IPS DF 19.7 (cell line): ENCODE measurements around the gene FHL1.

Experiments used
- DNase-seq: peaks from one replicate; pipeline ENCODE4 v3.0.0-alpha.2; 2013; ENCODE audit warnings: low read depth, low spot score

Gene FHL1

DNA sequence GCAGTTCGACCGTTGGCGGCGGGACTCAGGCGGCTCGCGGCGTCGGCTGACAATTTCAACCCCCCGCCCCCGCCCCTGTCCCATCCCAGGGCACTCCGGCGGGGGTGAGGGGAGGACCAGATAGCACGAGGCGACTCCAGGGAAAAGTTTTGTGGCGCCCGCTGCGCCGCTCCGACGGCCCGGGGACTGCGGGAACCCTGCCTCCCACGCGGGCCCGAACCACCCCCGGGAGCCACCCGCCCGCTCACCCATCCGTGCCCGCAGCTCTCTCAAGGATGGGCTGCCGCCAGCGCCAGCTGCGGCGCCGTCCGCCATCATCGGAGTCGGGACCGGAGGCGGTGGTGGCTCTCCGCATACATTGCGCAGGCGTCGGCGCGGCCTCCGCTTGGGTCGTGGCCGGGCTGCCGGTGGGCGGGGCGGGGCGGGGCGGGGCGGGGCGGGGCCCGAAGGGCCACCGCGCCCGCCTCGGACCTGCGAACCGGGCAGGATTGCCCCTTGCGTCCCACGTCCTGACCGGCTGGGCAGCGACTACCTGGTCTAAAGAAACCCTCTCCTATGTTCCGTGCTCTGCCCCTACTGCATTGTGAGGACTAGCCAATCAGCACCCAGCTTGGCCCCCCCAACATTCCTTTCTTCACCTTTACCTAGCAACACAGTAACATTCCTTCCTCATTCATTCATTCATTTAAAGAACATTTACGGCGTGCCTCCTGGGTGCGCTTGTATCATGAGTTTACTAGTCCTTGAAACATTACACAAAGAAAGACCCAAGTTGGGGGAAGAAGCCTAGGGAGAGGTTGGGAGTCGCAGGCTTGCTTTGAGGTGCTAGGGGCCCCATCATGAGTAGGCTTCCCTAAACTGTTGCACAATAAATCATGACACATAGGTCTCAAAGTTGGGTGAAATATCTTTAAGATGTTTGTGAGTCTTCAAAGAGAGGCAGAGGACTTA lies 104.0 kb downstream of the FHL1 start, which contains the start of gene MAP7D3:
MAP7D3 (minus strand) TSS at position 360 of the 951 bp plus-strand sequence; CDS start at position 318, 42 bp downstream.
- DNase-seq: peak; percentile 52

DNA sequence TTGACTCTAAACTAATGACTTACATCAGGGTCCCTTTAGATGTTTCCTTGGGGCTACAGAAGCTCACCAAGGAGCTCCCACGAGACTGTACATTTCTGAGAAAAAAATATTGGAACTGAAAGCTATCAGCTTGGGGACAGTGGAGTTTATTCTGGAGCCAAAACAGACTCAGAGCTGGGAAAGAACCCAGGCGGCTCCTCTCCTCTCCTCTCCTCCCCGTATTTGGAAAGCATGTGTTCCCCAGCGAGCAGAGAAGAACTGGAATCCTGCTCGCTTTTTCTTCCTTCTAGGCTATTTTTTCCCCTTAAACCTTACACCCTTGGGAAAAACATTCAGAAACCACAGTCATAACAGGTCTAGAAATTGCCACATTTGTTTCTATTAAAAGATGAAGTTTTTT lies 108.2 kb downstream of the FHL1 start:
- DNase-seq: no peak

DNA sequence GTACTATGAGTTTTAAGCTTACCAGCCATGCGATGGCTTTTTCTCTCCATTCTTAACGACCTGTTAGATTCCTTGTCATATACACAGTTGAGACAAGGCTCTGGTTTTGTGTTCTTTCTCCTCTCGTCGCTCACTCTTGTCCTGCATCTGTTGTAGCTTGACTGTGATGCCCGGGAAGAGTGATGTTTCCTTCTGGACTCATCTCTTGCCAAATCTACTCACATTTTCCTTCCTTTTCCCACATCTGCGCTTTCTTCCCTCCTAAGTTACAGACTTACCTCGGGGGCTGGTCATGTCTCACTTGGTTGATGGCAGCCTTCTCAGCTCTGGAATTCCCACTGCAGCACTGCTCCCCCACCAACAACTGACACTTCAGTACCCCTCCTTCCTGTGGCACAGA lies 108.7 kb downstream of the FHL1 start:
- no peak for DNase-seq

DNA sequence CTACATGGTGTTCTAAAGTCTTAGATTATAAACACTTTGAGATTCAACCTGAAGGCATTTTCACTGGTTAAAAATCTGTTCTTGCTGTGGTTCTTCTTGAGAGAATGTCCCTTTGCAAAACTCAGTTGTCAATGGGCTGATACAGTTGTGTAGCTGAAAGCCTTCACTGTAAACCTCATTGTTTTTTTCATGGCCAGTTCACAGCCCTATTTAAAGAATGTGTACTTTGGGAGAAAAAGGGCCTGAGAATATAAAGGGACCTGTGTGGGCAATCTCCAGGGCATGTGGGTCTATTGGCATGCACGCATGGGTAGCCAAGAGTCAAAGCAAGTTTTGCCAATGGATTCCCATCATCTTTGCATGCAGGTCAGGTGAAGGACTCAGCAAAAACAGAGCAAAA lies 111.6 kb downstream of the FHL1 start:
- DNase-seq: no peak

DNA sequence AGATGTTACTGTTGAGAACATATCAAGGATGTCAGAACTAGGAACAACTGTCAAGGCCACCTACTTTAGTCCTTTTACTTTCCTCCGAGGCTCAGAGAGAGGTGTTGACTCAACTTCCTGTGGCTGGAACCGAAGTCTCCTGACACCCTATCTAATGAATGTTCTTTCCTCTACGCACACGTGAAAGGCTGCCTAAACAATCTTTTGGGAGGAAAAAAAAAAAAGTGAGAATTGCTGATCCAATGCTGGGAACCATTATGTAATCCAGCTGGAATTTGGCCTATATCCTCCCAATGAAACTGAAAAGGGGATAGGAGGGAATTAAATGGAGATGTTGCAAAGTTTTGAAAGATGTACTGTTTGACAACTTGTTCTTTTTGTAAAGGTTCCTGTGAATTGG lies 112.2 kb downstream of the FHL1 start:
- no peak for DNase-seq

GRCh38 chrX:136260776-136261175 lies 113.4 kb downstream of the FHL1 start:
- no peak for DNase-seq
